ENCODE data around the gene GNE. TPM values are rescaled to one million over a fixed set of nuclear protein-coding genes. Genes with fewer than 3 reads are reported as not detected.
"Not testable (repeated sequence)": the region's sequence is repeated elsewhere in the genome, so short reads cannot be mapped to it uniquely, and the experiment has no call there.

The GNE gene
- total RNA-seq, 4 donors from 2014 or later, result 30.0 to 42.6 (median 32.6) TPM

GRCh38 chr9:36278243-36278642 lies 20.0 kb upstream of the GNE start:
- Histone ChIP-seq H3K4me1 (peaks cover 0 to 10% (median 0%) of the 10 kb centered on the region in 4 donors), H3K4me3 (no peak overlapping the region), H3K36me3 (no peaks in the 10 kb centered on the region), H3K27me3 (no peaks in the 10 kb centered on the region), H3K9me3 (no peaks in the 10 kb centered on the region), H3K27ac (no peak overlapping the region)
- WGBS, 2 donors, result 85 to 90% methylated on average over 2 of the region's 2 CpGs
- no peak for DNase-seq (ENCODE audit: low spot score in 2 of 2)
- TF ChIP-seq CTCF (IDR thresholded peaks at IDR 0.05) (no peak), POLR2A (IDR thresholded peaks at IDR 0.05) (no peak), EP300 (IDR thresholded peaks at IDR 0.05) (no peak)

DNA sequence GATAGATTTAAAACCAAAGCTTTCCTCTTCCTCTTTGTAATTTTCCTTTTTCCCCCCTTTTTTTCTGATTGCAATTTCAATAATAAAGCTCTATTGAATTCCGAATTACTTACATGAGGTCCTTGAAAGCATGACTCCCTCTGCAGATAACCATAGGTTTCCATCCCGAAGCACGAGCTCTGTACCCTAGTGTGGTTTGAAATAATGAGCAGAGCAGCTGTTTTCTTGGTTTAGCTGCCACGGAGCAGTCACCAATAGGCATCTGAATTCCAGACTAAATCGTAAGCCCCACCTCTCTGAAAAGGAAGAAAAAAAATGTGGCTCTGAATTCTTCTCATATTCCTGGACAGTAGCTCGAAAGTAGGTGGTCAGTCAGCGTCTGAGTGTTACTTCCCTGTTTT lies 18.5 kb upstream of the GNE start:
- Histone ChIP-seq H3K36me3 (no peaks in the 10 kb centered on the region), H3K27me3 (no peaks in the 10 kb centered on the region), H3K9me3 (no peaks in the 10 kb centered on the region), H3K4me1 (peaks cover 0 to 10% (median 0%) of the 10 kb centered on the region in 4 donors), H3K27ac (no peak overlapping the region), H3K4me3 (peak overlapping the region in 2 of 4 donors; percentile 2 to 10)
- no peak for DNase-seq (ENCODE audit: low spot score in 2 of 2)
- 7 to 18% methylated on average over 7 of the region's 7 CpGs for whole genome bisulfite sequencing, 2 donors
- no peak for TF ChIP-seq EP300 (IDR thresholded peaks at IDR 0.05)
- no peak for TF ChIP-seq POLR2A (IDR thresholded peaks at IDR 0.05)
- TF ChIP-seq CTCF (IDR thresholded peaks at IDR 0.05), result no peak

DNA sequence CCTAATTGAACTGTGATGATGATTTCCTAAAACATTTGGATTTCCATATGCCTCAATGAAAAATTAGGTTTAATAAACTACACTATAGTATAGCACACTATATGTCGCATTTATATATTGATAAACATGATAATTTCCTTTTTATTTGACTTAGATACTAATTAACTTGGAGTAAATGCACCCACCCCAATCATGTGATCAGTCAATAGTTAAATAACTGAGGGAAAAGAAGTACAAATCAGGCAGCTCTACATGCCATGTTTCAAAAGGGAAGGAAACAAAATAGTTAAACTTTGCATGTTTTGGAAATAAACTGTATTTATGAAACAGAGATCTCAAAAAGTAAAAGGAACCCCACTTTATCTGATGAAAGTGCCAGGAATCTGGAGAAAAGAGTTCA lies 18.0 kb upstream of the GNE start:
- WGBS, 2 donors, result 95 to 100% methylated on average over 1 of the region's 1 CpG
- H3K4me3 ChIP-seq, result peak overlapping the region in 2 of 4 donors; percentile 2 to 10

GRCh38 chr9:36275060-36275459 lies 16.8 kb upstream of the GNE start:
- Histone ChIP-seq H3K4me3 (no peak overlapping the region), H3K4me1 (peaks cover 0 to 10% (median 0%) of the 10 kb centered on the region in 4 donors), H3K27ac (no peak overlapping the region), H3K9me3 (no peaks in the 10 kb centered on the region), H3K27me3 (no peaks in the 10 kb centered on the region), H3K36me3 (no peaks in the 10 kb centered on the region)
- no peak for DNase-seq (ENCODE audit: low spot score in 2 of 2)
- TF ChIP-seq CTCF (IDR thresholded peaks at IDR 0.05), result no peak
- TF ChIP-seq EP300 (IDR thresholded peaks at IDR 0.05), result no peak
- TF ChIP-seq POLR2A (IDR thresholded peaks at IDR 0.05), result no peak
- WGBS, 2 donors, result 95 to 98% methylated on average over 3 of the region's 3 CpGs

More for the DNA sequence above, 18.0 kb upstream of the GNE start:
- DNase-seq (ENCODE audit: low spot score in 2 of 2), result no peak
- TF ChIP-seq CTCF (IDR thresholded peaks at IDR 0.05) (no peak), POLR2A (IDR thresholded peaks at IDR 0.05) (no peak), EP300 (IDR thresholded peaks at IDR 0.05) (no peak)
- Histone ChIP-seq H3K9me3 (no peaks in the 10 kb centered on the region), H3K36me3 (no peaks in the 10 kb centered on the region), H3K27ac (no peak overlapping the region), H3K4me1 (peaks cover 0 to 10% (median 0%) of the 10 kb centered on the region in 4 donors), H3K27me3 (no peaks in the 10 kb centered on the region)

DNA sequence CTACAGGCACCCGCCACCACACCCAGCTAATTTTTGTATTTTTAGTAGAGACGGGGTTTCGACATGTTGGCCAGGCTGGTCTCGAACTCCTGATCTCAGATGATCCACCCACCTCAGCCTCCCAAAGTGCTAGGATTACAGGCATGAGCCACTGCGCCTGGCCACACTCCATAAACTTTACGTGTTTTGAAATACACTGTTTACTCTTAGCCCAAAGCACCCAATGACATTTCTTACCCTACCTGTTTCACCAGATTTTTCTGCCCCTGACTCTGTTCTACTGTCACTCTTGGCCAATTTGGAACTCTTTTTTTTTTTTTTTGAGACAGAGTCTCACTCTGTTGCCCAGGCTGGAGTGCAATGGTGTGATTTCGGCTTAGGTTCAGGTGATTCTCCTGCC lies 15.1 kb upstream of the GNE start:
- 96 to 98% methylated on average over 7 of the region's 7 CpGs for whole genome bisulfite sequencing, 2 donors
- H3K4me1 ChIP-seq, result peaks cover 0 to 10% (median 0%) of the 10 kb centered on the region in 4 donors
- not testable (repeated sequence) for H3K27me3 ChIP-seq; H3K36me3 ChIP-seq; H3K4me3 ChIP-seq; H3K27ac ChIP-seq; H3K9me3 ChIP-seq; DNase-seq (ENCODE audit: low spot score in 2 of 2)

- H3K4me3 ChIP-seq, result no peak overlapping the region
- no peaks in the 10 kb centered on the region for H3K4me1 ChIP-seq
- DNase-seq (ENCODE audit: low spot score in 2 of 2), result no peak
- WGBS, 2 donors, result 61 to 100% methylated on average over 2 to 3 of the region's 3 CpGs
- H3K36me3 ChIP-seq, result no peaks in the 10 kb centered on the region
- no peaks in the 10 kb centered on the region for H3K27me3 ChIP-seq
- TF ChIP-seq EP300 (IDR thresholded peaks at IDR 0.05), result no peak
- no peak for TF ChIP-seq CTCF (IDR thresholded peaks at IDR 0.05)
- no peak for TF ChIP-seq POLR2A (IDR thresholded peaks at IDR 0.05)
- no peak overlapping the region for H3K27ac ChIP-seq
- H3K9me3 ChIP-seq, result no peaks in the 10 kb centered on the region
Observed at GRCh38 chr9:36268007-36268427, 9.8 kb upstream of the GNE start.
